H1 (cell line): ENCODE results near the gene COL9A2. TPM values are rescaled to one million over a fixed set of nuclear protein-coding genes. Genes with fewer than 3 reads are reported as not detected.

ENCODE experiments used
- BACH1 ChIP-seq: IDR thresholded peaks from 2 replicates; pipeline ENCODE4 v1.6.1; 2012; ENCODE audit warnings: low read length, improper control_type of control experiment
- CBX8 ChIP-seq: fragments of 300-800, 300-1000 bp; sonication (generic); IDR thresholded peaks from 2 replicates; pipeline ENCODE4 v1.7.1; 2016; ENCODE audit warnings: low read depth, low read length, borderline replicate concordance
- RXRA ChIP-seq: IDR thresholded peaks from 2 replicates; pipeline ENCODE4 v1.6.1; 2011; ENCODE audit warnings: low read depth, mild to moderate bottlenecking, low read length, moderate library complexity; ENCODE audit not compliant: insufficient read depth
- SIN3A ChIP-seq, 2 experiments: IDR thresholded peaks in 1 of 2; conservative IDR thresholded peaks in 1 of 2; 2 replicates each; pipeline ENCODE4 v1.6.1; 2011 to 2012; ENCODE audit warnings: low read length in 2 of 2, improper control_type of control experiment in 1 of 2, low read depth in 1 of 2, mild to moderate bottlenecking in 1 of 2
- polyA plus RNA-seq, 7 experiments: library from polyadenylated mRNA; depleted of rRNA in 3 of 7; stranded (reverse) in 5 of 7; unstranded in 2 of 7; fragments of >200 nt in 5 of 7; fragments of 200-250 nt in 2 of 7; gene quantifications; 1 replicate in 5 of 7; 2 replicates in 1 of 7; 4 replicates in 1 of 7; pipeline versions ENCODE4 v1.2.1 to v1.2.3, GENCODE V29; 2011 to 2013; ENCODE audit warnings: missing spikeins in 2 of 7, mixed read lengths in 2 of 7
- total RNA-seq: library from RNA; stranded (reverse); fragmentation: NEBNext Ultra II Directional; extraction: Animal tissue kit (Norgen Biotek cat#: 25700); gene quantifications from 2 replicates; pipeline ENCODE4 v1.2.1, GENCODE V29; 2021

The COL9A2 gene
- total and polyA plus RNA-seq, 2 of the 8 experiments (the other 6 are each of a cell fraction or from before 2014, with no cell fraction given), result 3.2 to 3.3 TPM

DNA sequence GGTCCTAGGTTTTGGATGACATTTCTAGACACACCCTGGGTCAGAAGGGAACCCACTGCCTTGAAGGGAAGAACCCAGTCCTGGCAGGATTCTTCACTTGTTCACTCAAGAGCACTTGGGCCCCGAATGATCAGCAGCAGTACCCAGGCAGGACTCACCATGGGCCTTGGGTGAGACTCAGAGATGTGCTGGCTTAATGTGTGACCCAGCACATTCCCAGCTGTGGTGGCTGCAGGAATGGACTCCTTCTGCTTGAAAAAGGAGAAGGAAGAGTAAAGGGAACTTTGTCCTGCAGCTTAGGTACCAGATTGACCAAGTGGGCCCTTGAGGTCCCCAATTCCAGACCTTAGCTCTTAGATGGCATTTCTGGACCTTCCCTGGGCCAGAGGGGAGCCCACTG, 44.1 kb upstream of the COL9A2 start (continued):
- TF ChIP-seq RXRA, result no peak
- TF ChIP-seq CBX8, result no peak
- TF ChIP-seq BACH1, result no peak
- TF ChIP-seq SIN3A (conservative IDR thresholded peaks at IDR 0.05 in 1 of 2, IDR thresholded peaks at IDR 0.05 in 1 of 2; ENCODE audit: low read depth in 1 of 2, low read length in 2 of 2), result no peak
